GM13977 (cell line): ENCODE measurements around the gene TRPM2.

ENCODE experiments used
- DNase-seq: peaks from one replicate; pipeline ENCODE4 v3.0.0; 2012; ENCODE audit warnings: low spot score
- in situ Hi-C: fragments of 300-500 bp; cut with MboI; formaldehyde crosslinking; loops from one replicate; pipeline ENCODE4 v1.12.0; 2022; ENCODE audit warnings: low sequenced_read_pairs, low pct_unique_long_range_greater_than_20kb, mixed read lengths, inconsistent platforms; ENCODE audit not compliant: unreplicated experiment
- TF ChIP-seq, protein P1 (sequence below): IDR thresholded peaks from 2 replicates; pipeline ENCODE4 v1.5.1; 2012; ENCODE audit warnings: mild to moderate bottlenecking, control low read depth; ENCODE audit not compliant: insufficient read depth; ENCODE audit errors: extremely low read depth, missing control alignments

Gene TRPM2

DNA sequence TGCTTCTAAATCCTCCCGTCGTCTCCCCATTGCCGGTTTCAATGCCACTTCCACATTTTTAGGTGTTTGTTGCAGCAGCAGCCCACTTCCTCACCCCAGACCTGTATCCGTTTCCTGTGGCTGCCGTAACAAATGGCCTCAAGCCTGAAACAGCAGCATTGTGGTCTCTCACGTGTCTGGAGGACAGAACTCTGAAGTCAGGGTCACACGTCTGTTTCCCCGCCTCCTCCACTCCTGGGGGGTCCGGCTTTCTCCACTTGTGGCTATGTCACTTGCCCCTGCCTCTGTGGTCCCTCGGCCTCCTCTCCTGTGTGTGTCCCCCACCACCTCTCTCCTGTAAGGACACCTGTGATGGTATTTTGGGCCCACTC, 21.8 kb downstream of the TRPM2 start:
- DNase-seq = no peak
- in situ Hi-C loops = no loop called here
- TF ChIP-seq, protein P1, sequence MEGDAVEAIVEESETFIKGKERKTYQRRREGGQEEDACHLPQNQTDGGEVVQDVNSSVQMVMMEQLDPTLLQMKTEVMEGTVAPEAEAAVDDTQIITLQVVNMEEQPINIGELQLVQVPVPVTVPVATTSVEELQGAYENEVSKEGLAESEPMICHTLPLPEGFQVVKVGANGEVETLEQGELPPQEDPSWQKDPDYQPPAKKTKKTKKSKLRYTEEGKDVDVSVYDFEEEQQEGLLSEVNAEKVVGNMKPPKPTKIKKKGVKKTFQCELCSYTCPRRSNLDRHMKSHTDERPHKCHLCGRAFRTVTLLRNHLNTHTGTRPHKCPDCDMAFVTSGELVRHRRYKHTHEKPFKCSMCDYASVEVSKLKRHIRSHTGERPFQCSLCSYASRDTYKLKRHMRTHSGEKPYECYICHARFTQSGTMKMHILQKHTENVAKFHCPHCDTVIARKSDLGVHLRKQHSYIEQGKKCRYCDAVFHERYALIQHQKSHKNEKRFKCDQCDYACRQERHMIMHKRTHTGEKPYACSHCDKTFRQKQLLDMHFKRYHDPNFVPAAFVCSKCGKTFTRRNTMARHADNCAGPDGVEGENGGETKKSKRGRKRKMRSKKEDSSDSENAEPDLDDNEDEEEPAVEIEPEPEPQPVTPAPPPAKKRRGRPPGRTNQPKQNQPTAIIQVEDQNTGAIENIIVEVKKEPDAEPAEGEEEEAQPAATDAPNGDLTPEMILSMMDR = no peak

DNA sequence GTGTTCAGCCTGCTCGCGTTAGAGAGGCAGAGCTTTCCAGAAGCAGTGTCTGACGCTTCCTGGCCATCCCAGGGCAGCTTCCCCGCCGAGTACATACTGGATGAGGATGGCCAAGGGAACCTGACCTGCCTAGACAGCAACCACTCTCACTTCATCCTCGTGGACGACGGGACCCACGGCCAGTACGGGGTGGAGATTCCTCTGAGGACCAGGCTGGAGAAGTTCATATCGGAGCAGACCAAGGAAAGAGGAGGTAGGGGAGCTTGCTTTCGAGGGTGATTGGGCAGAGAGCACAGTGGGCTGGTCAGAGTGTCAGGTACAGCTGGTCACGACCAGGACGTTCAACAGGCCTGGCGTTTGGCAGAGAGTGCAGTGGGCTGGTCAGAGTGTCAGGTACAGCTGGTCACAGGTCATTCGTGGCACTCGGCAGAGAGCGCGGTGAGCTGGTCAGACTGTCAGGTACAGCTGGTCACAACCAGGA, 22.4 kb downstream of the TRPM2 start:
- in situ Hi-C loops = no loop called here
- DNase-seq = no peak
- TF ChIP-seq, protein P1 = no peak

DNA sequence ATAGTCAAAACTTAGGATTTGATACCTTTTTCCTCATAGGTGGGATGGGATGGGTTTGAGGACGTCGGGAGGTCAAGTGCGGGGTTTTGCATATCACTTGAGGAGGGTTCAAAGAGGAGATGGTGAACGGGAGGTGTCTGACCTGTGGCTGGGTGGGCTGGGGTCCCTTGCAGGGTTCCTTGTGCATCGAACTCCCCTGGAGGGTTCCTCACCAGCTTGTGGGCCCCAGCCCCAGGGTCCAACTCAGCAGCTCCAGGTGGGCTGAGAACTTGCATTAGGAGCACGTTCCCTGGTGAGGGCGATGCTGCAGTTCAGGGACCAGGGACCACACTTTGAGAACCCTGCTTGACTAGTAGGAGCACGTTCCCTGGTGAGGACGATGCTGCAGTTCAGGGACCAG, 23.2 kb downstream of the TRPM2 start:
- TF ChIP-seq, protein P1 = no peak
- in situ Hi-C loops = no loop called here

DNA sequence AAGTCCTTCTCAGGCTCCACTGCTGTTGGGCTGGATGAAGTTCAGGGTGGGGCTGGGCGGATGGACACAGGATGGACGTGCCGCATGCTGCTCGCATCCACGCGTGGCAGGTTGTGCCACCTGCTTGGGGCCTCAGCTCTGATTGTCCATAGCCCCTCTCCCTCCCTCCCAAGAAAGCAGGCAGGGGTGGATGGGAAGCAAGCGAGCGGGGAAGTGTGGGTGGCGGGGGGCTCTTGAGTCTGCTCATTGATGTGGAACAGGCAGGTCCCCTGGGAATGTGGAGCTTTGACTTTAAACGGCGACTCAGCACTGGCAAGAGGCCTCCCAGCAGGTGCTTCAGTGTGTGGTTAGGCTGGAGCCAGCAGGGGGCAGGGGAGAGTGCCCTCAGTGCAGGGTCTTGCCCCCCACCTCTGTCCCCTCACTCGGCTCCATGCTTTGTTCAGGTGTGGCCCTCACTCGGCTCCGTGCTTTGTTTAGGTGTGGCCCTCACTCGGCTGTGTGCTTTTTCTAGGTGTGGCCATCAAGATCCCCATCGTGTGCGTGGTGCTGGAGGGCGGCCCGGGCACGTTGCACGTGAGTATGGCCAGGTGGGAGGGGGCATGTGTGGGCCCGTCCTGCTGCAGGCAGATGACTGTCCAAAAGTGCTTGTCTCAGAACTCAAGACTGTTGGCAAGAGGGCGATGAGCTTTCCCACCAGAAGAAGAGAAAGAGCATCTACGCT, 23.9 kb downstream of the TRPM2 start:
- in situ Hi-C loops = no loop called here
- TF ChIP-seq, protein P1 = no peak
- DNase-seq = no peak

More for the DNA sequence above, 23.2 kb downstream of the TRPM2 start:
- no peak for DNase-seq

DNA sequence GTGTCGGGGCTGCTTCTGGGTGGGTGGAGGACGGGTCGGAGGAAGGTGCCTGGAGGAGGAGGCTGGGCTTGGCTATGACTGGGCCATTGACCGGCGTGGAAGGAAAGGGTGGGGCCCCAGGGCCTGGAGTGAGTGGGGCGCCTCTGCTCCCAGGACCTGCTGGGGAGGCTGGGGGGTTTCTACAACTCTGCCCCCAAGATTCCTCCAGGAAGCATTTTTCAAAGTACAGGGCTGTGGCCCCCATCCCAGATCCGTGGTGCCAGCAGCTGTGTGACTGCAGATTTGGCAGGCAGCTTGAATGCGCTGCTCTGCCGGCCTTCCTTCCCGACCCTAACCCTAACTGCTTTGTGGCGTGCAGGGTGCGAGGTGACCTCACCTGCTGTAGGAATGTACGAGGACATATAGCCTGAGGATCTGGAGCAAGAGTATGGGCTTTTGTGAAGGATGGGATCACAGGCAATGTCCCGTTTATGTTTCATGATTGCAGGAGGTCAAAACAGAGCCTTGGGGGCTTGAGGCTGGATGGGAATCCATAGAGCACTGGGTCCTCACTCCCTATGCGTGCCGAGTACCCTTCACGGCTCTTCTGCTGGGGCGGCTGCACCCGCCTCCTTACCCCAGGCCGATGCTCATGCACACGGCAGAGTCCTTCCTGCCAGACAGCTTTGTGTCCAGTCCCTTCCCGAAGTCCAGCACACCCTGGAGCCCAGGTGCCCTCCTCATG, 24.7 kb downstream of the TRPM2 start:
- DNase-seq = no peak
- in situ Hi-C loops = no loop called here
- TF ChIP-seq, protein P1 = no peak

DNA sequence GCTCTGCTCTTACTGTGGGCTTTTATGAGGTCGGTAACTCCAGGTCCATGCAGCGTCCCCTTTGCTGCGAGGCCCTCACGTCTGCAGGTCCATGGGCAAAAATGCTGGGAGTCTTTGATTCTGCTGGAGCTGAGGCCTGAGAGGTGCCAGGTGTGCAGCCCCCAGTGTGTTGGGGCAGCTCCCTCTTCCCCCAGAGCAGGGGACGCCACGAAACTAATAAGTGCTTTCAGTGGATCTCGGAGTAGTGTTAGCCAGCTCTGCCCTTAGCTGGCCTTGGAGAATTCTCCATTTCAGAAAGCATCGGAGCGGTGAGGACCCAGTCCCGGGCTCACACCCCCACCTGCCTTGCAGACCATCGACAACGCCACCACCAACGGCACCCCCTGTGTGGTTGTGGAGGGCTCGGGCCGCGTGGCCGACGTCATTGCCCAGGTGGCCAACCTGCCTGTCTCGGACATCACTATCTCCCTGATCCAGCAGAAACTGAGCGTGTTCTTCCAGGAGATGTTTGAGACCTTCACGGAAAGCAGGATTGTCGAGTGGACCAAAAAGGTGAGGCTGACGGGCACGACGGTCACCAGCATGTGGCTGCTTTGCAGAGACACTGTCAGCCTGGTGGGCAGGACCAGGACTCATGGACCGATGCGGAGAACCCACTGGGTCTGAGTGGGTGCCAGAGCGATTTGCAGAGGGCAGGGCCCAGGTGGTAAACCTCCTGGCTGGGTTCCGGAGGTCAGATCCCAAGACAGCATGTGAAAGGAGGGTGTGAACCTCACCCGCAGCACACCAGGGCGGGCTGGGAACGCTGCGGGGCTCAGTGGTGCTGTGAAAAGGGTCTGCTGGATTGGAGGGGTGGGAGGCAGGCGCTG, 25.5 kb downstream of the TRPM2 start:
- in situ Hi-C loops = no loop called here
- TF ChIP-seq, protein P1 = no peak

More for the DNA sequence above, 25.5 kb downstream of the TRPM2 start:
- DNase-seq = no peak
